ENCODE results near the gene TRIM62. TPM values are rescaled to one million over a fixed set of nuclear protein-coding genes. Genes with fewer than 3 reads are reported as not detected.

Gene TRIM62
- total RNA-seq, 1 experiment from 2014 or later: 2.8 TPM

DNA sequence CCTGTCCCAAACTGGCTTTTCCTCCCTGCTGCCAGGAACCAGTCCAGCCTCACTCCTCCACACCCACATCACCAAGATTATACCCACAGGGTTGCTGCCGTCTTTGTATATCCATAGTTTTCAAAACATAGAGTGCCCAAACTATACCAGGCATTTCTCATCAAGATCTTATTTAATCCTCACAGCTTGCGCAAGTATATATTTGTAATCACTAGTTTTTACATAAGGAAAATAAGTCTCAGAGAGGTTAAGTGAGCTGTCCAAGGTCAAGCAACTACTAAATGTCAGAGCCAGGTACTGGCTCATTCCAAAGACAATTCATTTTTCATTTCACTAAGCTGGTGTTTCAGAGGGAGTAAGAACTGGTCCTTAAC lies 39.5 kb upstream of the TRIM62 start:
- POLR2A ChIA-PET (ENCODE audit: low non-redundant PET): no interaction called here
- Histone ChIP-seq H3K9me3 (ENCODE audit: low read depth, low read length, poor library complexity, severe bottlenecking) (peaks cover 10% of the 10 kb centered on the region), H3K27me3 (replicated peaks; ENCODE audit: insufficient read depth, low read depth, low read length, poor library complexity) (no peaks in the 10 kb centered on the region), H3K36me3 (ENCODE audit: insufficient read depth, low read length, poor library complexity, severe bottlenecking) (no peaks in the 10 kb centered on the region), H3K4me3 (ENCODE audit: low read depth, low read length, poor library complexity, severe bottlenecking) (no peak overlapping the region), H3K27ac (ENCODE audit: low read depth, low read length, poor library complexity, severe bottlenecking) (no peak overlapping the region), H3K4me1 (ENCODE audit: insufficient read depth, low read length, poor library complexity, severe bottlenecking) (no peaks in the 10 kb centered on the region)
- CTCF ChIA-PET: no interaction called here
- TF ChIP-seq, protein P1, sequence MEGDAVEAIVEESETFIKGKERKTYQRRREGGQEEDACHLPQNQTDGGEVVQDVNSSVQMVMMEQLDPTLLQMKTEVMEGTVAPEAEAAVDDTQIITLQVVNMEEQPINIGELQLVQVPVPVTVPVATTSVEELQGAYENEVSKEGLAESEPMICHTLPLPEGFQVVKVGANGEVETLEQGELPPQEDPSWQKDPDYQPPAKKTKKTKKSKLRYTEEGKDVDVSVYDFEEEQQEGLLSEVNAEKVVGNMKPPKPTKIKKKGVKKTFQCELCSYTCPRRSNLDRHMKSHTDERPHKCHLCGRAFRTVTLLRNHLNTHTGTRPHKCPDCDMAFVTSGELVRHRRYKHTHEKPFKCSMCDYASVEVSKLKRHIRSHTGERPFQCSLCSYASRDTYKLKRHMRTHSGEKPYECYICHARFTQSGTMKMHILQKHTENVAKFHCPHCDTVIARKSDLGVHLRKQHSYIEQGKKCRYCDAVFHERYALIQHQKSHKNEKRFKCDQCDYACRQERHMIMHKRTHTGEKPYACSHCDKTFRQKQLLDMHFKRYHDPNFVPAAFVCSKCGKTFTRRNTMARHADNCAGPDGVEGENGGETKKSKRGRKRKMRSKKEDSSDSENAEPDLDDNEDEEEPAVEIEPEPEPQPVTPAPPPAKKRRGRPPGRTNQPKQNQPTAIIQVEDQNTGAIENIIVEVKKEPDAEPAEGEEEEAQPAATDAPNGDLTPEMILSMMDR (conservative IDR thresholded peaks at IDR 0.05; ENCODE audit: low read depth, low read length): no peak
- no peak for TF ChIP-seq EZH2 (IDR thresholded peaks at IDR 0.05; ENCODE audit: borderline replicate concordance, low read depth, low read length, poor library complexity, severe bottlenecking)
- no peak for DNase-seq (ENCODE audit: low spot score)
- BruUV-seq (replicated peaks): no TSS peak
- intact Hi-C loops (cut with micrococcal nuclease; ENCODE audit: unreplicated experiment): no loop called here

DNA sequence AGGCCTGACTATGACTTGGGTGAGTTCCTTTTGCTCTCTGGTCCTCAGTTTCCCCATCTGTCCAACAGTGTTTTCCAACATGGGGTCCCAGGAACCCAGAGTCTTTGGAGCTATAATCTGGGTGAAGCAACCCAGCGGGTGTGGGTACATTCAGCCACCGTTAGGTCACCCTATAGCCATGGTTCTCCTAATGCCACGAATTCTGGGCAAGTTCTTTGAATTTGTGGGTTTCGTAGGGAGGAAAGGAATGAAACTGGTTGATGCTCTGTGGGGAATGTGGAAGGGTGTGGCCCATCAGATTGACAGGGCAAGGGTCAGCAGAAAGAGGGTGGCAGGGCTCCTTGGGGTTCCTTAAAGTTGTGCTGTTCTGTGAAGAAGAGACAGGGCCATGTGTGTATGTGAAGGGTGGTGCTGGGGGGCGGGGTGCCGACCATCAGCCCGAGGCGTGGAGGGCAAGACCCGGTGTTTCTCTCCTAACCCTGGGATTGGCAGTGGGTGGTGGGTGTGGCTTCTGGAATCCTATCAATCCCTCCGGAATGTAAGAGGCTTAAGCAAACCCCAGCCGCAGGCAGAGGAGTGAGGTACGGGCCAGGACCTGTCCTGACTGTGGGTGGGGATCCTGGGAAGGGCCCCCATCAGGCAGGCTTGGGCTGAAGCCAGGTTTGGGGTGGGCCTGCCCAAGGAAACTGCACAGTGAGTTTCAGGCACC lies 39.0 kb upstream of the TRIM62 start:
- no peak overlapping the region for H3K27ac ChIP-seq (ENCODE audit: low read depth, low read length, poor library complexity, severe bottlenecking)
- no peak overlapping the region for H3K4me3 ChIP-seq (ENCODE audit: low read depth, low read length, poor library complexity, severe bottlenecking)
- peaks cover 10% of the 10 kb centered on the region for H3K9me3 ChIP-seq (ENCODE audit: low read depth, low read length, poor library complexity, severe bottlenecking)
- no peaks in the 10 kb centered on the region for H3K4me1 ChIP-seq (ENCODE audit: insufficient read depth, low read length, poor library complexity, severe bottlenecking)
- intact Hi-C loops (cut with micrococcal nuclease; ENCODE audit: unreplicated experiment): no loop called here
- DNase-seq (ENCODE audit: low spot score): no peak
- ChIA-PET POLR2A (ENCODE audit: low non-redundant PET) (no interaction called here), CTCF (no interaction called here)
- BruUV-seq (replicated peaks): no TSS peak
- no peaks in the 10 kb centered on the region for H3K27me3 ChIP-seq (replicated peaks; ENCODE audit: insufficient read depth, low read depth, low read length, poor library complexity)
- TF ChIP-seq, protein P1 (conservative IDR thresholded peaks at IDR 0.05; ENCODE audit: low read depth, low read length): no peak
- TF ChIP-seq EZH2 (IDR thresholded peaks at IDR 0.05; ENCODE audit: borderline replicate concordance, low read depth, low read length, poor library complexity, severe bottlenecking): no peak
- no peaks in the 10 kb centered on the region for H3K36me3 ChIP-seq (ENCODE audit: insufficient read depth, low read length, poor library complexity, severe bottlenecking)

DNA sequence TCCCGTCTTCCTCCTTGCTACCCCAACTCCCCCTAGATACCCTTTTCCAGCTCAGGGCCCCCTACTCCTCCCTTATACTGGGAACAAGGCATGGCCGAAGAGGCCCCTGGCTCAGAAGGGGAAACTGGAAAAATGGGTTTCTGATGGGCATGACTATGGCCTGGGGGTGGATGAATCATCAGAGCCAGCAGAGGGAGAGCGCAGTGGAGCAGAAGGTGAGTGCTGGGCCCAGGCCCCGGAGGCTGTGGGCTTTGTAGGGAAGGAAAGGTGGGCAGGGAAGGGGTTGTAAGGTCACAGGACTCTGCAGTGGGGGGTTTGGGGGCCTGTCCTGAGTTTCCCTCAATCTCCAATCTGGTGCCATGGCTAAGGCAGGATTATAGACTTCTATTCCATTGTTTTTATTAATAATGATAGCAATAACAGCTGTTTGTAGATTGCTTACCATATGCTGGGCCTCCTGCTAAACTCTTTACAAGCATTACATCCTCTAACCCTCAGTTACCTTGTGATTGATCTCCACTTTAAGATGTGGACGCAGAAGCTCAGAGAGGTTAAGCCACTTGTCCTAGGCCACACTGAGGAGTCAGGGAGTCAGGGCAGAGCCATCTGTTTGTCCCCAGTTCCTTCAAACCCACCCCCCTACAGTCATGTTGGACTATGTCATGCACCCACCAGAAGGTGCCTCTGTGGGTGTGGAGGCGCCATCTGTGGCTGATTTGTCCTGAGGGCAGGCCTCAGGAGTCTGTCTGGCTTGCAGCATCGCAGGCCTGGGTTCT lies 38.2 kb upstream of the TRIM62 start:
- Histone ChIP-seq H3K9me3 (ENCODE audit: low read depth, low read length, poor library complexity, severe bottlenecking) (peaks cover 10% of the 10 kb centered on the region), H3K36me3 (ENCODE audit: insufficient read depth, low read length, poor library complexity, severe bottlenecking) (no peaks in the 10 kb centered on the region), H3K27me3 (replicated peaks; ENCODE audit: insufficient read depth, low read depth, low read length, poor library complexity) (no peaks in the 10 kb centered on the region), H3K27ac (ENCODE audit: low read depth, low read length, poor library complexity, severe bottlenecking) (no peak overlapping the region), H3K4me3 (ENCODE audit: low read depth, low read length, poor library complexity, severe bottlenecking) (no peak overlapping the region), H3K4me1 (ENCODE audit: insufficient read depth, low read length, poor library complexity, severe bottlenecking) (no peaks in the 10 kb centered on the region)
- no peak for TF ChIP-seq EZH2 (IDR thresholded peaks at IDR 0.05; ENCODE audit: borderline replicate concordance, low read depth, low read length, poor library complexity, severe bottlenecking)
- TF ChIP-seq, protein P1 (conservative IDR thresholded peaks at IDR 0.05; ENCODE audit: low read depth, low read length): no peak
- CTCF ChIA-PET: no interaction called here
- intact Hi-C loops (cut with micrococcal nuclease; ENCODE audit: unreplicated experiment): no loop called here
- DNase-seq (ENCODE audit: low spot score): no peak
- POLR2A ChIA-PET (ENCODE audit: low non-redundant PET): no interaction called here
- no TSS peak for BruUV-seq (replicated peaks)

Measured in A673 (cell line).